Mesenchymal stem cell (in vitro differentiated cells and primary cell): ENCODE measurements around the gene PDGFRB.
"Not testable (repeated sequence)": the region's sequence is repeated elsewhere in the genome, so short reads cannot be mapped to it uniquely, and the experiment has no call there.

Experiments
- DNase-seq: peaks from one replicate; pipeline ENCODE4 v3.0.0-alpha.2; 2013
- H2AFZ ChIP-seq: one replicate; pipeline ENCODE4 v1.6.1; 2013; ENCODE audit warnings: low read depth, mild to moderate bottlenecking, control low read depth, inconsistent platforms, low read length, moderate library complexity
- H2AK5ac ChIP-seq: 2 replicates; pipeline ENCODE4 v1.6.1; 2013; ENCODE audit warnings: low read length, moderate library complexity, mild to moderate bottlenecking, inconsistent platforms; ENCODE audit not compliant: severe bottlenecking
- H2BK120ac ChIP-seq: one replicate; pipeline ENCODE4 v1.6.1; 2013; ENCODE audit warnings: low read depth, mild to moderate bottlenecking, inconsistent platforms, low read length, moderate library complexity
- H2BK12ac ChIP-seq, 2 experiments: one replicate each; pipeline ENCODE4 v1.6.1; 2013; ENCODE audit warnings: inconsistent platforms in 2 of 2, low read length in 2 of 2, mild to moderate bottlenecking in 2 of 2, moderate library complexity in 2 of 2, control low read depth in 1 of 2
- H2BK15ac ChIP-seq: one replicate; pipeline ENCODE4 v1.6.1; 2013; ENCODE audit warnings: mild to moderate bottlenecking, low read depth, inconsistent platforms; ENCODE audit not compliant: poor library complexity, severe bottlenecking
- H2BK5ac ChIP-seq: 2 replicates; pipeline ENCODE4 v1.6.1; 2013; ENCODE audit warnings: low read depth, mild to moderate bottlenecking, low read length, control low read depth, inconsistent platforms; ENCODE audit not compliant: poor library complexity, severe bottlenecking
- H3K14ac ChIP-seq, 2 experiments: one replicate each; pipeline ENCODE4 v1.6.1; 2013; ENCODE audit warnings: inconsistent platforms in 2 of 2, low read length in 2 of 2, control low read depth in 1 of 2, mild to moderate bottlenecking in 1 of 2, moderate library complexity in 1 of 2
- H3K18ac ChIP-seq, 2 experiments: one replicate each; pipeline ENCODE4 v1.6.1; 2013; ENCODE audit warnings: inconsistent platforms in 2 of 2, low read length in 2 of 2, control low read depth in 1 of 2, low read depth in 1 of 2, mild to moderate bottlenecking in 1 of 2
- H3K23ac ChIP-seq, 2 experiments: one replicate each; pipeline ENCODE4 v1.6.1; 2013; ENCODE audit warnings: inconsistent platforms in 2 of 2, low read length in 2 of 2, mild to moderate bottlenecking in 2 of 2, moderate library complexity in 2 of 2, control low read depth in 1 of 2
- H3K27ac ChIP-seq: 2 replicates; pipeline ENCODE4 v1.5.1; 2013; ENCODE audit warnings: mild to moderate bottlenecking, moderate library complexity, low read length, control low read depth, inconsistent platforms; ENCODE audit not compliant: poor library complexity, severe bottlenecking
- H3K27me3 ChIP-seq, 2 experiments: 2 replicates each; pipeline versions ENCODE4 v1.6.1 to v1.7.0; 2013; ENCODE audit warnings: low read length in 2 of 2, mild to moderate bottlenecking in 2 of 2, moderate library complexity in 2 of 2, control low read depth in 1 of 2, inconsistent platforms in 1 of 2; ENCODE audit not compliant: control insufficient read depth in 1 of 2, insufficient read depth in 1 of 2
- H3K36me3 ChIP-seq, 2 experiments: 2 replicates each; pipeline versions ENCODE4 v1.6.1 to v1.7.0; 2013; ENCODE audit warnings: low read length in 2 of 2, control low read depth in 1 of 2, inconsistent platforms in 1 of 2, low read depth in 1 of 2, mild to moderate bottlenecking in 1 of 2; ENCODE audit not compliant: insufficient read depth in 2 of 2, control insufficient read depth in 1 of 2
- H3K4ac ChIP-seq, 2 experiments: one replicate each; pipeline ENCODE4 v1.6.1; 2013; ENCODE audit warnings: inconsistent platforms in 2 of 2, low read length in 2 of 2, mild to moderate bottlenecking in 2 of 2, moderate library complexity in 2 of 2, control low read depth in 1 of 2, low read depth in 1 of 2
- H3K4me1 ChIP-seq: 2 replicates; pipeline ENCODE4 v1.6.1; 2013; ENCODE audit warnings: low read depth, low read length, control low read depth; ENCODE audit not compliant: control insufficient read depth, insufficient read depth
- H3K4me2 ChIP-seq: 2 replicates; pipeline ENCODE4 v1.6.1; 2013; ENCODE audit warnings: low read length, mild to moderate bottlenecking, inconsistent platforms; ENCODE audit not compliant: poor library complexity, severe bottlenecking
- H3K4me3 ChIP-seq, 2 experiments: 2 replicates each; pipeline versions ENCODE4 v1.5.1 to v1.7.0; 2013; ENCODE audit warnings: low read length in 2 of 2, mild to moderate bottlenecking in 2 of 2, control low read depth in 1 of 2, low read depth in 1 of 2; ENCODE audit not compliant: insufficient read depth in 1 of 2
- H3K79me1 ChIP-seq: replicated peaks from 2 replicates; pipeline ENCODE4 v1.6.1; 2013; ENCODE audit warnings: mild to moderate bottlenecking, control low read depth, low read length, inconsistent platforms; ENCODE audit not compliant: poor library complexity, severe bottlenecking
- H3K9ac ChIP-seq: 2 replicates; pipeline ENCODE4 v1.7.0; 2013; ENCODE audit warnings: mild to moderate bottlenecking, low read length, moderate library complexity
- H3K9me3 ChIP-seq: 2 replicates; pipeline ENCODE4 v1.7.0; 2013; ENCODE audit warnings: mild to moderate bottlenecking, low read length; ENCODE audit not compliant: control insufficient read depth
- H4K8ac ChIP-seq: one replicate; pipeline ENCODE4 v1.6.1; 2013; ENCODE audit warnings: inconsistent platforms, mild to moderate bottlenecking, low read length, moderate library complexity
- H4K91ac ChIP-seq: one replicate; pipeline ENCODE4 v1.6.1; 2013; ENCODE audit warnings: mild to moderate bottlenecking, low read length, inconsistent platforms
- WGBS: methylation state at CpG from one replicate; pipeline ENCODE4 v1.1.7; 2013; ENCODE audit warnings: mixed read lengths; 5-methylcytosine and 5-hydroxymethylcytosine counted together

Gene PDGFRB

DNA sequence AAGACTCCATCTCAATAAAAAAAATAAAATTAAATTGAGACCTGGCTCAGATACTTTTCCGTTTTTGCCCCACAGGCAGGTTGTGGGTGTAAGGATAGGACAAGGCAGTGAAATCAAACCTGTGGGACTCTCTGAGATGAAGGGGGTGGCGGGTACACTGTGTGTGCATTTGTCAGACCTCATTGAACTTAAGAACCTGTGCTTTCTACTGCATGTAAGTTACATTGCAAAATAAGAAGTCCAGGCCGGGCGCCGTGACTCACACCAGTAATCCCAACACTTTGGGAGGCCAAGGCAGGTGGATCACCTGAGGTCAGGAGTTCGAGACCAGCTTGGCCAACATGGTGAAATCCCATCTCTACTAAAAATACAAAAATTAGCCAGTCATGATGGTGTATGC lies 70.9 kb downstream of the PDGFRB start:
- not testable (repeated sequence) for H3K79me1 ChIP-seq, H3K23ac ChIP-seq, H2BK120ac ChIP-seq, H3K18ac ChIP-seq, H3K4me3 ChIP-seq, H3K9me3 ChIP-seq, DNase-seq, H3K9ac ChIP-seq, H3K4ac ChIP-seq, H3K14ac ChIP-seq, H3K27ac ChIP-seq, H3K36me3 ChIP-seq, H4K8ac ChIP-seq, H3K4me2 ChIP-seq, H2AFZ ChIP-seq, H2BK5ac ChIP-seq, H2BK12ac ChIP-seq, H2BK15ac ChIP-seq, H2AK5ac ChIP-seq, H3K4me1 ChIP-seq, H4K91ac ChIP-seq
- 96% methylated on average over 5 of the region's 6 CpGs for WGBS
- H3K27me3 ChIP-seq = peaks cover 0 to 23% of the 10 kb centered on the region in 2 experiments

DNA sequence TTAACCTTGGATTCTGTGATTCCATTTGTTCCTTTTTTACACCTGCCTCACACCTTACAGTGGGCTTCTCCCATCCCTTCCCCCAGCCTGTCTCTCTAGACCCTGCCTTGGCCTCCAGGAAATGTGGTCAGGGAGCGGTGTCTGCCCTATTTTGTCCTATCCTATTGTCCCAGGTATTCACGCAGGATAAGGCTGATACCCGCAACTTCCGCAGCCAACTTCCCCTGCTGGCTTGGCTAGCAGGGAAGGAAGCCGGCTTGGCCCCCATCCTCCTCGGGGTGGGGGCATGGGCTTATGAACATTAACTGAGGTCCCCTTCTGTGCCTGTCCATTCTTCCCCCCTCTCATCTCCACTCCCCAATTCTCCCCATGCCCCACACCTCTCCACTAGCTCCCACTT lies 72.8 kb downstream of the PDGFRB start:
- no peak overlapping the region for H2AFZ ChIP-seq
- no peaks in the 10 kb centered on the region for H3K36me3 ChIP-seq
- no peak overlapping the region for H3K27ac ChIP-seq
- no peak overlapping the region for H4K8ac ChIP-seq
- H3K18ac ChIP-seq = no peak overlapping the region
- H3K23ac ChIP-seq = no peak overlapping the region
- no peak for DNase-seq
- peak overlapping the region in 1 of 2 experiments; percentile 15 for H3K14ac ChIP-seq
- no peak overlapping the region for H3K4me3 ChIP-seq
- H3K4me2 ChIP-seq = no peak overlapping the region
- no peak overlapping the region for H4K91ac ChIP-seq
- no peaks in the 10 kb centered on the region for H3K79me1 ChIP-seq
- no peak overlapping the region for H2BK12ac ChIP-seq
- H3K9ac ChIP-seq = no peak overlapping the region
- H2BK15ac ChIP-seq = no peak overlapping the region
- H3K4me1 ChIP-seq = peaks cover 6% of the 10 kb centered on the region
- H3K27me3 ChIP-seq = peaks cover 0 to 23% of the 10 kb centered on the region in 2 experiments
- WGBS = 94% methylated on average over 6 of the region's 6 CpGs
- no peak overlapping the region for H2BK120ac ChIP-seq
- no peaks in the 10 kb centered on the region for H3K9me3 ChIP-seq
- H3K4ac ChIP-seq = no peak overlapping the region
- H2BK5ac ChIP-seq = no peak overlapping the region
- H2AK5ac ChIP-seq = no peak overlapping the region

DNA sequence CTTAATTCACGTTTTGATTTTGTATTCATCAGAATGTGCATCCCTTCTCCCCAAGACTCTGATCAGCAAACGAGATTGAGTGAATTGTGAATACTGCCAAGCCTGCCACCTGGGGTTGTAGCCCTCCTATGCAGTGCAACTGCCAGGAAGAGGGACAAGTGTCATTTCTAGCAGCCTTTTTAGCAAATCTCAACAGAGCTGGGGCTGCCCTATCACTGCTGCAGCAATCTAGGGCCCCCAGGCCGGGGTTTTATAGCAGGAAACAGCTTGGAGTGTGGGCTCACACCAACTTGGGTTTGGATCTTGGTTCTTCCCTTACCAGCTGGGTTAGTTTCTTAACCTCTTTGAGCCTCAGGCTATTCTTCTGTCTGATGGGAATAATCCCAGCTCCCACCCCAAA lies 73.3 kb downstream of the PDGFRB start:
- Histone ChIP-seq H2AFZ (no peak overlapping the region), H3K4ac (no peak overlapping the region), H4K8ac (no peak overlapping the region), H3K4me3 (no peak overlapping the region), H2BK120ac (no peak overlapping the region), H4K91ac (no peak overlapping the region), H2BK12ac (no peak overlapping the region), H3K9ac (no peak overlapping the region), H3K36me3 (no peaks in the 10 kb centered on the region), H3K14ac (no peak overlapping the region), H2BK5ac (no peak overlapping the region), H3K27me3 (peaks cover 0 to 23% of the 10 kb centered on the region in 2 experiments), H3K18ac (no peak overlapping the region), H3K4me2 (no peak overlapping the region), H3K23ac (no peak overlapping the region), H3K79me1 (no peaks in the 10 kb centered on the region), H3K27ac (no peak overlapping the region), H2AK5ac (no peak overlapping the region), H3K9me3 (no peaks in the 10 kb centered on the region), H3K4me1 (peaks cover 6% of the 10 kb centered on the region), H2BK15ac (no peak overlapping the region)
- WGBS = 36% methylated on average over 3 of the region's 3 CpGs
- no peak for DNase-seq

- H3K23ac ChIP-seq = peak overlapping the region in 1 of 2 experiments; percentile 9
- no peaks in the 10 kb centered on the region for H3K36me3 ChIP-seq
- peaks cover 6% of the 10 kb centered on the region for H3K4me1 ChIP-seq
- no peak overlapping the region for H3K18ac ChIP-seq
- no peak overlapping the region for H2AFZ ChIP-seq
- no peak overlapping the region for H2AK5ac ChIP-seq
- H2BK5ac ChIP-seq = no peak overlapping the region
- no peak overlapping the region for H3K27ac ChIP-seq
- DNase-seq = no peak
- no peak overlapping the region for H4K8ac ChIP-seq
- no peak overlapping the region for H3K4me2 ChIP-seq
- no peak overlapping the region for H3K4me3 ChIP-seq
- no peak overlapping the region for H2BK120ac ChIP-seq
- no peaks in the 10 kb centered on the region for H3K9me3 ChIP-seq
- no peak overlapping the region for H3K4ac ChIP-seq
- H3K79me1 ChIP-seq = no peaks in the 10 kb centered on the region
- no peak overlapping the region for H4K91ac ChIP-seq
- H2BK15ac ChIP-seq = peak overlapping the region; percentile 50
- peaks cover 0 to 23% of the 10 kb centered on the region in 2 experiments for H3K27me3 ChIP-seq
- peak overlapping the region in 1 of 2 experiments; percentile 2 for H2BK12ac ChIP-seq
- no peak overlapping the region for H3K14ac ChIP-seq
- H3K9ac ChIP-seq = no peak overlapping the region
- 40% methylated on average over 13 of the region's 15 CpGs for WGBS
Observed at GRCh38 chr5:150081541-150082283, 73.9 kb downstream of the PDGFRB start.
